Hypothalamus (tissue), 51 donors: Measurements from ENCODE around the gene TUBGCP5.
"Not testable (repeated sequence)": the region's sequence is repeated elsewhere in the genome, so short reads cannot be mapped to it uniquely, and the experiment has no call there.

Experiments
- DNase-seq, 51 donors: peaks; one replicate each; lab custom pipeline; 2025; lab: John Stamatoyannopoulos, UW

TUBGCP5 gene

DNA sequence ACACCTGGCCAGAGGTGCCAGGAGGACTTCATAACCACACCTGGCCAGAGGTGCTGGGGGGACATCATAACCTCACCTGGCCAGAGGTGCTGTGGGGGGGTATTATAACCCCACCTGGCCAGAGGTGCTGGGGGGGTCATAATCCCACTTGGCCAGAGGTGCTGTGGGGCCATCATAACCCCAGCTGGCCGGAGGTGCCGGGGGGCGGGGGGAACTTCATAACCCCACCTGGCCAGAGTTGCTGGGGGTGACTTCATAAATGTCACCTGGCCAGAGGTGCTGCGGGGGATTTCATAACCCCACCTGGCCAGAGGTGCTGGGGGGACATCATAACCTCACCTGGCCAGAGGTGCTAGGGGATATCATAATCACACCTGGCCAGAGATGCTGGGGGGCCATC is 4.2 kb upstream of the TUBGCP5 start:
- not testable (repeated sequence) for DNase-seq

GRCh38 chr15:23041736-23042135 is 2.4 kb upstream of the TUBGCP5 start:
- not testable (repeated sequence) for DNase-seq

- peak in 2 of 51 donors; percentile 36 to 42 for DNase-seq
Measured at GRCh38 chr15:23039917-23040281, 530 bp upstream of the TUBGCP5 start.

DNA sequence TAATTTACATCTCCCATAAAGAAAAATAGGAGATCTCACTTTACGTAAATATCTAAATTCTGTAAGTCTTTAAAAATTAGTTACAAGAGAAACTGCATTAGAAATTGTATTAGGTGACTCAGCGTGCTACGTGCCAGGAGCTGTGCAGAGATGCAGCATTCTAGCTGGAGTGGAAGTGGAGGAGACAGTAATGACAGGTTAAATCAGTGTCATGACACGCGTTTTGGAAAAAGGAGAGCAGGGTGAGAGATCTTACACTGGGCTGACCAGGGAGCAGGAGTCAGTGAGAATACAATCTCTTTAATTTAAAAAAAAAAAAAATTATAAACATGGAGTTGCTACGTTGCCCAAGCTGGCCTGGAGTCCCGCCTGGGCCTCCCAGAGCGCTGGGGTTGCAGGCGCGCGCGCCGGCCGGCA is 635 bp downstream of the TUBGCP5 start:
- no peak for DNase-seq

GRCh38 chr15:23035964-23036566 is 3.3 kb downstream of the TUBGCP5 start:
- peak in 12 of 51 donors; percentile 1 to 41 (median 11) for DNase-seq

- DNase-seq = no peak
Measured at GRCh38 chr15:23033979-23034378, 5.4 kb downstream of the TUBGCP5 start.

GRCh38 chr15:23026218-23026617 is 13.2 kb downstream of the TUBGCP5 start:
- no peak for DNase-seq

DNA sequence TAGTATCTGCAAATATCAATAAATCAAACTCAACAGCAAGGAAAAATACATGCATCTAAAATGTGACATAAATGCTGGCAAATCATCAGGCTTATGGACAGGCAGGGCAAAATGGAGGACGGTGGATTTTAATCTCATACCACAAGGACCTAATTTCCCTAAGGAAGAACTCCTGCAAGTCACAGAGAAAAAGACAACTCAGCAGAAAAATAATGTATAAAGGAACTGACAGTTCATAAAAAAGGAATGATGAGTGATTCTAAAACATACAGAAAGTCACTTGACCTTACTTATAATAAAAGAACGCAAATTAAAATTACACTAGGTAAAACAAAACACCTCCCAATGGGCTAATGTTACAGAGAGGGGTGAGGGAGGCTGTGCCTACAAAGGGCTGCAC is 17.2 kb downstream of the TUBGCP5 start:
- DNase-seq = no peak

- no peak for DNase-seq
Measured at GRCh38 chr15:23014394-23015000, 24.9 kb downstream of the TUBGCP5 start.

GRCh38 chr15:23013681-23014080 is 25.7 kb downstream of the TUBGCP5 start:
- DNase-seq = no peak

GRCh38 chr15:23012616-23013015 is 26.8 kb downstream of the TUBGCP5 start:
- DNase-seq = not testable (repeated sequence)

DNA sequence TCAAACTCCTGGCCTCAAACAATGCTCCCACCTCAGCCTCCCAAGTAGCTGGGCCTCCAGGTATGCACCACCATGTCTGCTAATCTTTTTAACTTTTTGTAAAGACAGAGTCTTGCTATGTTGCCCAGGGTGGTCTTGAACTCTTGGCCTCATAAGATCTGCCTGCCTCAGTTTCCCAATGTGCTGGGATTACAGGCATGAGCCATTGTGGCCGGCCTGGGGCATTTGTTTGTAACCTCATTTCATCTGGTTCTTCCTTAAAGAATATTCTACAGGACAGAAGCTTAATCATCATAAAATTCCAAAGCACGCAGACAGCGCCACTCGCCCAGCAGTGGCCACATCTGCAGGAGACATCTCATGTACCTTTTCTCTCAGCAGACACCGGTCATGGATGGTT is 35.6 kb downstream of the TUBGCP5 start:
- no peak for DNase-seq

DNA sequence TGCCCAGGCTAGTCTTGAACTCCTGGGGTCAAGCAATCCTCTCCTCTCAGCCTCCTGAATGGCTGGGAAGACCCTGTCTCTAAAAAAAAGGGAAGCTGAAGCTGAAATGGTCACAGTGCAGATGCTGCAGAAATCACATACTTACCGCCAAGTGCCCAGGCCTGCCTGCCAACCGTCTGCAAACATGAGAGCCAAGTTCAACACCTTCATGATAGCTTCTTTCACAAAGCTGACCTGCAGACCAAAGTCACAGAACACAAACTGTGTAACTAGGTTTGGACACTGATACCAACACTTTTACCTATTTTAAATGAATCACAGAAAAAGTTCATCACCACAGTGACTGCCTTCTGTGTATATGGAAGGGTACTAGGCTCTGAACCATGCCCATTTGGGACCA is 36.4 kb downstream of the TUBGCP5 start:
- DNase-seq = no peak

GRCh38 chr15:22995795-22996194 is 43.6 kb downstream of the TUBGCP5 start:
- DNase-seq = no peak

DNA sequence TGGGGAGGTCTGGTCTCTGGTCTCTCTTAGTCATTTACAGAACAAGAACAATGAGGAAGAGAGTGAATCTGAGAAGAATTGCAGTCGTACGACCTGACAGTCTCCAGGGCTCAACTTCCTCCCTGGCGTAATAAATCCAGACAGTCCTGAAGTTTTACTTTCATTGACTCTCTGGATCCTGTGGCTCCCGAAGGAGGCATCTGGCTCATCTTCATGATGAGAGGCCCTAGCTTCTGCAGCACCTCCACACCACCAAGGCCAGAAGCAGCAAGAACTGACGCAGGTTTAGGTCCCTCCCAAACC is 47.4 kb downstream of the TUBGCP5 start:
- no peak for DNase-seq

DNA sequence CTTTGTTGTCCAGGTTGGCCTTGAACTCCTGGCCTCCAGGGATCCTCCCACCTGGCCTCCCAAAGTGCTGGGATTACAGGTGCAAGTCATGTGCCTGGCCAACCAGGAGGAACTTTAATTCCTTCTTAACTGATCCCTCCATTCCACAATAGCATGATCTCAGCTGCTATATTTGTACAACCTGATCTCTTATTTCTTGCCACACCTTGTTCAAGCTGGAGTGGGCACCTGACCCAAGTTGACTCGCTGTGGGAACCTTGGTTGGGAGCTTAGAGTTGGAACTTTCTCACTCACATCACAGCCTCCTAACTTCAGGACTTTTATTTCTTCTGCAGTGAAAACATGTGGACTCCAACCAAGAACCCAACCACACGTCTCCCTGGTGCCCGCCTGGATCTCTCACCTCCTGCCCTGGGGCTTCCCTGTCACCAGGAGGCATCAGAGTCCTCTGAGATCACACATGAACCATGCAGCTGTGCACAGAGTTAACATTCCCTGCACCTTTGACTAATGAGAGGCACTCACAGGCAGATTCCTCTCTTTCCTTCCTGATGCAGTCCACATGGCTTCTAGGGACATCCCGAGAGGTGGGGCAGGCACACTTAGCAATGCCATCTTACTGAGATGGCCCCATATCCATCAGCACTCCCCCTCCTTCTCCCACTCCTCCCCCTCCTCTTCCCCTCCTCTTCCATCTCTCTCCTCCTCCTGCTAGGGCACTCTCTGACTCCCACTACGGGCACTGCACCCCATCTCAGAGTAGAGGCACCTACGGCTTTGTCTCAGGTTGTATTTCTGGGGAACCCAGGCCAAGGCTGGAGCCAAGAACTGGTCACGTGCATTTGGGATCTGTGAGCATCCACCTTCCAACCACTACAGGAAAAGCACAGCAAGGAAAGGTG is 49.5 kb downstream of the TUBGCP5 start:
- DNase-seq = no peak

DNA sequence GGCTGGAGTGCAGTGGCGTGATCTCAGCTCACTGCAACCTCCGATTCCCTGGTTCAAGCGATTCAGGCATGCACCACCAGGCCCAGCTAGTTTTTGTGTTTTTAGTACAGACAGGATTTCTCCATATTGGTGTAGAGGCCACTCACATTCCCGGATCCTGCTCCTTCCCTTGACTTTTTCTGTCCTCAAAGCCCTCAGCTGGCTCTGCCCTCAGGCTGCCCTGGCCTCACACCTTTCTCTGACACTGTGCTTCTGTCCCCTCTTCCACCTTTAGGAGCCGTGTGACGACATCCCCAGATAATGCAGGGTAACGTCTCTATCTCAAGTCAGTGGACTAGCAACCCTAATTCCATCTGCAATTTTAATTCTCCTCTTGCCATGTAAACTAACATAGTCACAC is 50.6 kb downstream of the TUBGCP5 start:
- no peak for DNase-seq

- not testable (repeated sequence) for DNase-seq
Measured at GRCh38 chr15:22981931-22982330, 57.4 kb downstream of the TUBGCP5 start.

DNA sequence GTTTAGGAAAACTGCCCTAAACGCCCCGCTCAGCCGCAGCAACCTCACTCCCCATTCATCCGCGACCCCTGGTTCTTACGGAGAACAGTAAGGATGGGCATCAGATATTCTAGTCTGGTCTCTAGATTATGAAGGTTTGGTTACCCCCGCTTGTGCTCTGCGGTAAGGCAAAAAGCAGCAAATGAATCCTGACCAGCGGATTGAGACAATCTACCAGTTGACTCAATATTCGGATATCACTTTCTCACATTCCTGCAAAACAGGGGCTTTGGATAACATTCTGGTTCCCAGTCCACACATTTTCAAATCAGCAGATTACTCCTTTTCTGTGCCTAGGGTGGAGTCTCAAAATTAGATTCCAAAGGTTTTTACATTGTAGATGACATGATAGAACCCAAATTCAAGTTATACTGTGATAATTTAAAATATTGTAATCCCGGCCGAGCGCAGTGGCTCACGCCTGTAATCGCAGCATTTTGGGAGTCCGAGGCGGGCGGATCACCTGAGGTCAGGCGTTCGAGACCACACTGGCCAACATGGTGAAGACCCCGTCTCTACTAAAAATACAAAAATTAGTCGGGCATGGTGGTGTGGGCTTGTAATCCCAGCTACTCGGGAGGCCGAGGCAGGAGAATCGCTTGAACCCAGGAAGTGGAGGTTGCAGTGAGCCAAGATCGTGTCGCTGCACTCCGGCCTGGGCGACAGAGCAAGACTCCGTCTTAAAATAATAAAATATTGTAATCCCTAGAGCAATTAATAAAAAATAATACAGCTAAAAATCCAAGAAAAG is 58.1 kb downstream of the TUBGCP5 start:
- no peak for DNase-seq

DNA sequence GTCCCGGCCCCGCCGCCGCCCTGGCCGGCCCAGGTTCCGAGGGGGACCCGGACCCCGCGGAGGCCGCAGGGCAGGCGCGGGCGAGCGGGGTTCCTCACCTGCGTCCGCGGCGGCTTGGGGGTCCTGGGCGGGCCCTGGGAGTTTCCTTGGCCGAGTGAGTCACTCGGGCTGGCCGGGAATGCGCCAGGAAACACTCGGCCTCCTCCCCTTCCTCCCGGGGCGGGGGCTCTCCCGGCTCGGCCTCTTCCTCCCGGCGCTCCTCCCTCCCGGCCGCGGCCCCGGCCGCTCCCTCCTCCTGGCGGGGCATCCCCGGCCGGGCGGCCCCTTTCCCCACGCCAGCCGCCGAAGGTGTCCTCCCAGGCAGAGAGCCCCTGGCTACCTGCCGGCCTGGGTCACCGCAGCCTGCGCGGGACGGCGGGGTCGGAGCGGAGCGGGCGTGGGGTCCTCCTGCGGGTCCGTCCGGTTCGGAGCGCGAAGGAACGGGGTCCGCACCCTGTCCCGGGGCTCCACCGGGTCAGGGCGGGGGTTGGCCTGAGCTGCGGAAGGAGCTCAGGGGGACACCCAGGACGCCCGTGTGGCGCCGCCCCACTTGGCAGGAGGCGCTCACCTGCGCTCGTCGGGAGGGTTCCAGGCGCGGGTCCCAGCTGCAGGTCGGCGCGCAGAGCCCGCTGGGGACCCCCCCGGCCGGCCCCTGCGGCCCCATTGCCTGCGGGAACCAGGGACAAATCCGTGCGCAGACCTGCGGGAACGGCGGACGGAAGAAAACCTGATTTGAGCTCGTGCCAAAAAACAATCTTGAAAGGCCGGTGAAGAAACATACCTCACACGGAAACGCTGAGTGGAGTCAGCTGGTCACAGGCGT is 58.9 kb downstream of the TUBGCP5 start, which contains the start of gene CYFIP1:
Gene CYFIP1, minus strand, starts transcription at position 180 of the 862 bp plus-strand sequence. CDS start 33,083 bp downstream, outside the sequence.
- peak in 39 of 51 donors; percentile 12 to 72 (median 43) for DNase-seq
